PC-9 (cell line): ENCODE measurements around the gene SNX9. TPM values are rescaled to one million over a fixed set of nuclear protein-coding genes. Genes with fewer than 3 reads are reported as not detected.

ENCODE experiments used
- BruUV-seq: library from RNA; stranded (reverse); fragments of 400-500 nt; replicated peaks from 2 replicates; lab custom pipeline; 2021; lab: Mats Ljungman, UMichigan
- CTCF ChIA-PET: fragments of 300-600 bp; sonication (Branson Sonifier 250); formaldehyde crosslinking; loops from one replicate; lab custom pipeline; 2022; ENCODE audit warnings: antibody characterized with exemption; lab: Charles Lee
- POLR2A ChIA-PET: fragments of 300-600 bp; sonication (Branson Sonifier 250); formaldehyde crosslinking; loops from one replicate; lab custom pipeline; 2022; ENCODE audit warnings: antibody characterized with exemption; ENCODE audit not compliant: unreplicated experiment; lab: Charles Lee
- DNase-seq, 2 experiments: peaks; one replicate each; pipeline versions ENCODE4 v3.0.0 to v3.0.0-alpha.2; 2015 to 2022; ENCODE audit warnings: mixed read lengths in 1 of 2
- H2AFZ ChIP-seq: fragments of 200-600 bp; sonication (generic); 2 replicates; pipeline ENCODE4 v1.8.1; 2017; ENCODE audit warnings: antibody characterized with exemption
- H3F3A ChIP-seq: fragments of 200-600 bp; sonication (generic); 2 replicates; pipeline ENCODE4 v1.8.1; 2017; ENCODE audit warnings: antibody characterized with exemption, mild to moderate bottlenecking, low read depth; ENCODE audit not compliant: insufficient read depth
- H3K27ac ChIP-seq: fragments of 200-600 bp; sonication (generic); 2 replicates; pipeline ENCODE4 v1.6.1; 2016; ENCODE audit warnings: mixed run types
- H3K27me3 ChIP-seq: fragments of 200-600 bp; sonication (generic); 2 replicates; pipeline ENCODE4 v1.6.1; 2016; ENCODE audit warnings: low read depth, mixed run types; ENCODE audit not compliant: insufficient read depth
- H3K36me3 ChIP-seq: fragments of 200-600 bp; sonication (generic); 2 replicates; pipeline ENCODE4 v1.6.1; 2016; ENCODE audit warnings: low read depth, mixed run types
- H3K4me1 ChIP-seq: fragments of 200-600 bp; sonication (generic); replicated peaks from 2 replicates; pipeline ENCODE4 v1.6.1; 2016; ENCODE audit warnings: mixed run types; ENCODE audit not compliant: insufficient read depth
- H3K4me2 ChIP-seq: fragments of 200-600 bp; sonication (generic); 2 replicates; pipeline ENCODE4 v1.6.1; 2017; ENCODE audit warnings: mixed run types
- H3K4me3 ChIP-seq: fragments of 200-600 bp; sonication (generic); 2 replicates; pipeline ENCODE4 v1.6.1; 2016; ENCODE audit warnings: mixed run types
- H3K79me2 ChIP-seq: fragments of 200-600 bp; sonication (generic); 2 replicates; pipeline ENCODE4 v1.6.1; 2017; ENCODE audit warnings: low read depth, mixed run types
- H3K9me2 ChIP-seq: fragments of 200-600 bp; sonication (generic); 2 replicates; pipeline ENCODE4 v1.8.1; 2017; ENCODE audit warnings: mild to moderate bottlenecking; ENCODE audit not compliant: insufficient read depth
- H3K9me3 ChIP-seq: fragments of 200-600 bp; sonication (generic); 2 replicates; pipeline ENCODE4 v1.8.1; 2016; ENCODE audit warnings: low read depth; ENCODE audit not compliant: insufficient read depth
- H4K20me1 ChIP-seq: fragments of 200-600 bp; sonication (generic); 2 replicates; pipeline ENCODE4 v1.8.1; 2017; ENCODE audit not compliant: insufficient read depth
- EZH2 ChIP-seq: fragments of 200-600 bp; sonication (generic); IDR thresholded peaks from 2 replicates; pipeline ENCODE4 v1.8.0; 2017; ENCODE audit warnings: antibody characterized with exemption, low read depth
- intact Hi-C: fragments of 100-400 bp; cut with micrococcal nuclease; formaldehyde crosslinking; loops from one replicate; pipeline ENCODE4 v1.10.0; 2022; ENCODE audit not compliant: unreplicated experiment
- total RNA-seq: library from RNA; stranded (reverse); gene quantifications from 2 replicates; pipeline ENCODE4 v1.2.3, GENCODE V29; 2021
- TF ChIP-seq, protein P1 (sequence below): fragments of 200-600 bp; sonication (generic); conservative IDR thresholded peaks from 2 replicates; pipeline ENCODE4 v1.6.1; 2017; ENCODE audit warnings: mixed run types, antibody characterized with exemption, mild to moderate bottlenecking, moderate library complexity

The SNX9 gene
- total RNA-seq, 1 experiment from 2014 or later: 25.0 TPM

DNA sequence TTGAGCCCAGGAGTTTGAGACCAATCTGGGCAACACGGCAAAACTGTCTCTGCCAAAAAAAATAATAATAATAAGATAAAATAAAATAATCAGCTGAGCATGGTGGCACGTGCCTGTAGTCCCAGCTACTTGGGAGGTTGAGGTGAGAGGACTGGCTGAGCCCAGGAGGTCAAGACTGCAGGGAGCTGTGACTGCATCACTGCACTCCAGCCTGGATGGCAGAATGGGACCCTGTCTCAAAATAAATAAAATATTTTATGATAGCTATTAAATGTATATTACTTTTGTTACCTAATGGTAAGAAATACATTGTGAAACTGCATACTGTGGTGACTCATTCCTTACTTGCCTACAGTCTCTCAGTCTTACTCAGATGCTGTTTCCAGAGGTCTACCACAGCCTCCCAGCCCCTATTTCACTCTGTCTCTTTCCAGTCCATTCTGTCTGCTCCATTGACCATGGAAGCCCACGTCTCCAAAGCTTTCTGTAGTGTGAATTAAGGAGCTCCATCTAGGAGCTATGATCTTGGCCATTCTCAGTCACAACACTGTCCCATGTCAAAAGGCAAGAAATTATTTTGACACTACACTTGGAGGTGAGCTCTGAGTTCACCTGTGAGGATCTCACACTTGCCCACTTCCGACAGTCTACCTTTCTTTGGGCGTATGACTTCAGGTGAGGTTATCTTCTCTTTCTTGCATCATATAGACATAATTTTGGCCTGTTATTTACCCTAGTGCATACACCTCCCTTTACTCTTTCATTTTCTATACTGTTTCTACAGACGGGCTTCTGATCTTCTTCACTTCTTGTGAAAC is 22.4 kb upstream of the SNX9 start:
- no peaks in the 10 kb centered on the region for H3K27me3 ChIP-seq
- no peaks in the 10 kb centered on the region for H4K20me1 ChIP-seq
- no peaks in the 10 kb centered on the region for H3K79me2 ChIP-seq
- H3K9me3 ChIP-seq: no peaks in the 10 kb centered on the region
- H3K4me3 ChIP-seq: no peak overlapping the region
- H3K27ac ChIP-seq: no peak overlapping the region
- intact Hi-C loops: no loop called here
- no TSS peak for BruUV-seq
- H3K4me2 ChIP-seq: no peak overlapping the region; the same call in 1 of the 2 replicates
- no peaks in the 10 kb centered on the region for H3K9me2 ChIP-seq
- H3K36me3 ChIP-seq: no peaks in the 10 kb centered on the region
- no peak overlapping the region for H2AFZ ChIP-seq
- CTCF ChIA-PET: no interaction called here
- TF ChIP-seq EZH2: no peak
- TF ChIP-seq, protein P1, sequence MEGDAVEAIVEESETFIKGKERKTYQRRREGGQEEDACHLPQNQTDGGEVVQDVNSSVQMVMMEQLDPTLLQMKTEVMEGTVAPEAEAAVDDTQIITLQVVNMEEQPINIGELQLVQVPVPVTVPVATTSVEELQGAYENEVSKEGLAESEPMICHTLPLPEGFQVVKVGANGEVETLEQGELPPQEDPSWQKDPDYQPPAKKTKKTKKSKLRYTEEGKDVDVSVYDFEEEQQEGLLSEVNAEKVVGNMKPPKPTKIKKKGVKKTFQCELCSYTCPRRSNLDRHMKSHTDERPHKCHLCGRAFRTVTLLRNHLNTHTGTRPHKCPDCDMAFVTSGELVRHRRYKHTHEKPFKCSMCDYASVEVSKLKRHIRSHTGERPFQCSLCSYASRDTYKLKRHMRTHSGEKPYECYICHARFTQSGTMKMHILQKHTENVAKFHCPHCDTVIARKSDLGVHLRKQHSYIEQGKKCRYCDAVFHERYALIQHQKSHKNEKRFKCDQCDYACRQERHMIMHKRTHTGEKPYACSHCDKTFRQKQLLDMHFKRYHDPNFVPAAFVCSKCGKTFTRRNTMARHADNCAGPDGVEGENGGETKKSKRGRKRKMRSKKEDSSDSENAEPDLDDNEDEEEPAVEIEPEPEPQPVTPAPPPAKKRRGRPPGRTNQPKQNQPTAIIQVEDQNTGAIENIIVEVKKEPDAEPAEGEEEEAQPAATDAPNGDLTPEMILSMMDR: no peak
- peaks cover 10% of the 10 kb centered on the region for H3K4me1 ChIP-seq
- no peak for DNase-seq
- H3F3A ChIP-seq: no peaks in the 10 kb centered on the region
- POLR2A ChIA-PET: no interaction called here

DNA sequence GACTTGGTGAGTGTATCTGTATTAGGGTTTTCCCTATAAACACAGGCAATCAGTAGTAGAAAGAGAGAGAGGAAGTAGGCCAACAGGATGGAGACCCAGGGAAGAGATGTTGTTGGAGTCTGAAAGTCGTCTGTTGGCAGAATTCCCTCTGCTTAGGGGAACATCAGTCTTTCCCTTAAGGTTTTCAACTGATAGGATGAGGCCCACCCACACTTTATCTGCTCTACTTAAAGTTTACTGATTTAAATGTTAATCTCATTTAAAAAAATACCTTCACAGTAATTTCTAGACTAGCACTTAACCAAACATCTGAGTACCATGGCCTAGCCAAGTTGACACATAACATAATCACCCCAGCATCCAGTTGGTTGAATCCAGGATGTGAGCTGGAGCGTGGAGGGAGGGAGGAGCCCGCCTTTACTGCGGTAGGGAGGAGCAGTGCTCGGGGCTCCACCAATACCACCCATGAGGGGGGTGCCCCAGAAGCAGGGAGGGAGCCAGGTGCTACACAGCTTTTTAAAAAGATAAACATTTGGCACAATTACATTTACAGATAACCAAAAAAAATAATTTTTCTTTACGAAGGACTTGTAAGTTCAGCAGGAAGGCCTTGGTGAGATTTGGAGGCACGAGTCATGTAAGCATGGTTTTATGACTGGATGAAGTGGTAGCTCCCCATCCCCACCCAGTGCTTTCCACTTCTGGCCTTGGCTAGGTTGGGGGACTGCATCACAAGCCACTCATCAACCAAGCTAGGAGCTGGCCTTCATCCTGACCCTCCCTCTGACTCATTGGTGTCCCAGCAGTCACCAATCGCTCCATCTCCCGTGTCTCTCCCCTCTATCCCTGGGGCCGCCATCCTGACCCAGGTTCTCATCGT is 18.4 kb upstream of the SNX9 start:
- Histone ChIP-seq H3K79me2 (no peaks in the 10 kb centered on the region), H3K36me3 (no peaks in the 10 kb centered on the region), H3K27me3 (no peaks in the 10 kb centered on the region), H3K27ac (no peak overlapping the region), H3K9me3 (peaks cover 4% of the 10 kb centered on the region; the same call in 1 of the 2 replicates), H2AFZ (no peak overlapping the region), H3K4me1 (peaks cover 10% of the 10 kb centered on the region), H3K9me2 (no peaks in the 10 kb centered on the region), H4K20me1 (no peaks in the 10 kb centered on the region), H3K4me2 (no peak overlapping the region), H3K4me3 (no peak overlapping the region), H3F3A (no peaks in the 10 kb centered on the region)
- TF ChIP-seq, protein P1: no peak
- no peak for TF ChIP-seq EZH2
- DNase-seq: no peak
- intact Hi-C loops: no loop called here
- BruUV-seq: no TSS peak
- ChIA-PET CTCF (no interaction called here), POLR2A (no interaction called here)

- intact Hi-C loops: no loop called here
- Histone ChIP-seq H3K9me2 (no peaks in the 10 kb centered on the region), H3K36me3 (no peaks in the 10 kb centered on the region), H3K27ac (no peak overlapping the region), H3F3A (no peaks in the 10 kb centered on the region), H4K20me1 (no peaks in the 10 kb centered on the region), H3K27me3 (no peaks in the 10 kb centered on the region), H3K9me3 (peaks cover 4% of the 10 kb centered on the region; the same call in 1 of the 2 replicates), H3K4me3 (no peak overlapping the region), H2AFZ (no peak overlapping the region), H3K79me2 (no peaks in the 10 kb centered on the region), H3K4me1 (no peaks in the 10 kb centered on the region), H3K4me2 (no peak overlapping the region)
- CTCF ChIA-PET: no interaction called here
- no TSS peak for BruUV-seq
- no peak for DNase-seq
- TF ChIP-seq, protein P1: no peak
- TF ChIP-seq EZH2: no peak
- POLR2A ChIA-PET: no interaction called here
Measured at GRCh38 chr6:157806131-157806855, 16.8 kb upstream of the SNX9 start.
